ENCODE results near the gene MIOS. TPM values are rescaled to one million over a fixed set of nuclear protein-coding genes. Genes with fewer than 3 reads are reported as not detected.

The MIOS gene
- total RNA-seq, 1 experiment from 2014 or later = 25.8 TPM

DNA sequence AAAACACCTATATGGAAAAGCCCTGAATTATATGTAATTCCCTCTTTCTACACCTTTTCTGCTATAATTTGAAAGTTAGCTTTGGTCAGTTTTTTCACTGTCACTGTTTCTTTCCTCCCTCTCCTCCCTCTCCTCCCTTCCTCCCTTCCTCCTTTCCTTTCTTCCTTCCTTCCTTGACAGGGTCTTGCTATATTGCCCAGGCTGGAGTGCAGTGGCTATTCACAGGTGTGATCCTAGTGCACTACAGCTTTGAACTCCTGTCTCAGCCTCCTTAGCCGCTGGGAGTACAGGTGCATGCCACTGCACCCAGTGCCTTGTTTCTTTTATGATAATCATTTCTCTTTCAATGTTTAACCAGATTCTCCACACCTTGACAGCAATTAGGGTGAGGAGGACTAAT lies 51.7 kb downstream of the MIOS start:
- no peak overlapping the region for H3K4me2 ChIP-seq (ENCODE audit: low read length)
- RAD21 ChIA-PET (ENCODE audit: low non-redundant PET in 1 of 2, low total read pairs in 2 of 2, uncharacterized antibody in 2 of 2, unreplicated experiment in 2 of 2) = no interaction called here
- H3K9me2 ChIP-seq (ENCODE audit: insufficient read depth) = no peaks in the 10 kb centered on the region
- no peak overlapping the region for H3K4me3 ChIP-seq (replicated peaks in 1 of 2; ENCODE audit: low read depth in 1 of 2, low read length in 2 of 2)
- no peak overlapping the region for H2AFZ ChIP-seq (ENCODE audit: low read depth, low read length, poor library complexity, severe bottlenecking)
- no peaks in the 10 kb centered on the region for H3K9me3 ChIP-seq (ENCODE audit: control insufficient read depth in 1 of 2, insufficient read depth in 1 of 2, low read depth in 1 of 2, low read length in 2 of 2)
- TF ChIP-seq SRF (IDR thresholded peaks at IDR 0.05; ENCODE audit: low read depth) = no peak
- no peak for TF ChIP-seq TCF7L2 (IDR thresholded peaks at IDR 0.05; ENCODE audit: borderline replicate concordance, extremely low read depth, insufficient read depth, insufficient read length)
- TF ChIP-seq, protein P1, sequence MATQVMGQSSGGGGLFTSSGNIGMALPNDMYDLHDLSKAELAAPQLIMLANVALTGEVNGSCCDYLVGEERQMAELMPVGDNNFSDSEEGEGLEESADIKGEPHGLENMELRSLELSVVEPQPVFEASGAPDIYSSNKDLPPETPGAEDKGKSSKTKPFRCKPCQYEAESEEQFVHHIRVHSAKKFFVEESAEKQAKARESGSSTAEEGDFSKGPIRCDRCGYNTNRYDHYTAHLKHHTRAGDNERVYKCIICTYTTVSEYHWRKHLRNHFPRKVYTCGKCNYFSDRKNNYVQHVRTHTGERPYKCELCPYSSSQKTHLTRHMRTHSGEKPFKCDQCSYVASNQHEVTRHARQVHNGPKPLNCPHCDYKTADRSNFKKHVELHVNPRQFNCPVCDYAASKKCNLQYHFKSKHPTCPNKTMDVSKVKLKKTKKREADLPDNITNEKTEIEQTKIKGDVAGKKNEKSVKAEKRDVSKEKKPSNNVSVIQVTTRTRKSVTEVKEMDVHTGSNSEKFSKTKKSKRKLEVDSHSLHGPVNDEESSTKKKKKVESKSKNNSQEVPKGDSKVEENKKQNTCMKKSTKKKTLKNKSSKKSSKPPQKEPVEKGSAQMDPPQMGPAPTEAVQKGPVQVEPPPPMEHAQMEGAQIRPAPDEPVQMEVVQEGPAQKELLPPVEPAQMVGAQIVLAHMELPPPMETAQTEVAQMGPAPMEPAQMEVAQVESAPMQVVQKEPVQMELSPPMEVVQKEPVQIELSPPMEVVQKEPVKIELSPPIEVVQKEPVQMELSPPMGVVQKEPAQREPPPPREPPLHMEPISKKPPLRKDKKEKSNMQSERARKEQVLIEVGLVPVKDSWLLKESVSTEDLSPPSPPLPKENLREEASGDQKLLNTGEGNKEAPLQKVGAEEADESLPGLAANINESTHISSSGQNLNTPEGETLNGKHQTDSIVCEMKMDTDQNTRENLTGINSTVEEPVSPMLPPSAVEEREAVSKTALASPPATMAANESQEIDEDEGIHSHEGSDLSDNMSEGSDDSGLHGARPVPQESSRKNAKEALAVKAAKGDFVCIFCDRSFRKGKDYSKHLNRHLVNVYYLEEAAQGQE (IDR thresholded peaks at IDR 0.05; ENCODE audit: low read depth) = no peak
- TF ChIP-seq CEBPB (IDR thresholded peaks at IDR 0.05; ENCODE audit: low read depth) = no peak
- TF ChIP-seq YY1 (IDR thresholded peaks at IDR 0.05; ENCODE audit: extremely low read depth, insufficient replicate concordance, low read depth, low read length) = no peak
- no peak for TF ChIP-seq POLR2A (IDR thresholded peaks at IDR 0.05; ENCODE audit: borderline replicate concordance, extremely low read depth, insufficient read depth, insufficient read length)
- POLR2A ChIA-PET = no interaction called here
- CTCF ChIA-PET = no interaction called here
- no peak overlapping the region for H3K9ac ChIP-seq (ENCODE audit: low read length)
- BruUV-seq (replicated peaks) = no TSS peak
- DNase-seq (ENCODE audit: low read depth, low spot score) = no peak
- ATAC-seq = no peak
- H4K20me1 ChIP-seq (ENCODE audit: insufficient read depth) = no peaks in the 10 kb centered on the region
- H3K36me3 ChIP-seq (ENCODE audit: control insufficient read depth in 1 of 2, insufficient read depth in 2 of 2, low read length in 2 of 2) = no peaks in the 10 kb centered on the region
- no peaks in the 10 kb centered on the region for H3K4me1 ChIP-seq (ENCODE audit: control insufficient read depth in 1 of 2, insufficient read depth in 2 of 2, low read length in 2 of 2)
- intact Hi-C loops (cut with micrococcal nuclease) = no loop called here
- H3K27ac ChIP-seq (ENCODE audit: low read depth, low read length) = no peak overlapping the region
- no peaks in the 10 kb centered on the region for H3K27me3 ChIP-seq (ENCODE audit: insufficient read depth, low read length)
- no peaks in the 10 kb centered on the region for H3K79me2 ChIP-seq (ENCODE audit: insufficient read depth, low read length)

DNA sequence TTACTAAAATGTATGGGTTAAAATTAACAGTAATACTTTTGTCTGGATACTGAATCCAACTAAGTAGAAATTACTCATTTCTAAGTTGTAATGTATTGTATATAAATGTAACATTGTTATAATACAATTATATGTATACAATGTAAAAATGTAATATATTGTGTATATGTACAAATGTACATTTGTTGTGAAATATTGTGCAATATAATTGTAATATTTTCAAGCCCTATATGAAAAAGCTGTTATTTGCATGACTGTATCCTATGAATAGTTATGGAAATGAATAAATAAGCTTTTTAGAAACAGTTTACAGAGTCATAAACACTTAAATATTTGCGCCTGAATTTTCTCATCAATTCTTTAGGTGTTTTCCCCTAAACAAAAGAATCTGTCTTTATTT lies 53.6 kb downstream of the MIOS start:
- H3K79me2 ChIP-seq (ENCODE audit: insufficient read depth, low read length) = no peaks in the 10 kb centered on the region
- H3K4me3 ChIP-seq (replicated peaks in 1 of 2; ENCODE audit: low read depth in 1 of 2, low read length in 2 of 2) = no peak overlapping the region
- RAD21 ChIA-PET (ENCODE audit: low non-redundant PET in 1 of 2, low total read pairs in 2 of 2, uncharacterized antibody in 2 of 2, unreplicated experiment in 2 of 2) = no interaction called here
- no peaks in the 10 kb centered on the region for H3K9me2 ChIP-seq (ENCODE audit: insufficient read depth)
- POLR2A ChIA-PET = no interaction called here
- CTCF ChIA-PET = no interaction called here
- DNase-seq (ENCODE audit: low read depth, low spot score) = no peak
- no peaks in the 10 kb centered on the region for H3K27me3 ChIP-seq (ENCODE audit: insufficient read depth, low read length)
- ATAC-seq = no peak
- no peak for TF ChIP-seq POLR2A (IDR thresholded peaks at IDR 0.05; ENCODE audit: borderline replicate concordance, extremely low read depth, insufficient read depth, insufficient read length)
- no peak for TF ChIP-seq TCF7L2 (IDR thresholded peaks at IDR 0.05; ENCODE audit: borderline replicate concordance, extremely low read depth, insufficient read depth, insufficient read length)
- no peak for TF ChIP-seq EGR1 (IDR thresholded peaks at IDR 0.05; ENCODE audit: low read depth)
- BruUV-seq (replicated peaks) = no TSS peak
- intact Hi-C loops (cut with micrococcal nuclease) = no loop called here
- no peak overlapping the region for H3K27ac ChIP-seq (ENCODE audit: low read depth, low read length)
- no peak overlapping the region for H2AFZ ChIP-seq (ENCODE audit: low read depth, low read length, poor library complexity, severe bottlenecking)
- H3K9me3 ChIP-seq (ENCODE audit: control insufficient read depth in 1 of 2, insufficient read depth in 1 of 2, low read depth in 1 of 2, low read length in 2 of 2) = no peaks in the 10 kb centered on the region
- no peak overlapping the region for H3K9ac ChIP-seq (ENCODE audit: low read length)
- no peaks in the 10 kb centered on the region for H3K36me3 ChIP-seq (ENCODE audit: control insufficient read depth in 1 of 2, insufficient read depth in 2 of 2, low read length in 2 of 2)
- H3K4me2 ChIP-seq (ENCODE audit: low read length) = no peak overlapping the region
- no peaks in the 10 kb centered on the region for H3K4me1 ChIP-seq (ENCODE audit: control insufficient read depth in 1 of 2, insufficient read depth in 2 of 2, low read length in 2 of 2)
- no peaks in the 10 kb centered on the region for H4K20me1 ChIP-seq (ENCODE audit: insufficient read depth)
